T-helper 17 cell (primary cell): ENCODE data around the gene ARID4B. TPM values are rescaled to one million over a fixed set of nuclear protein-coding genes. Genes with fewer than 3 reads are reported as not detected.
A peak's percentile ranks its signal among the peaks of the same experiment; 100 is the strongest.
"Not testable (repeated sequence)": the region's sequence is repeated elsewhere in the genome, so short reads cannot be mapped to it uniquely, and the experiment has no call there.

Source experiments
- ATAC-seq: fragments of 150-1000 bp; cut with Tn5 transposase; 2 replicates; pipeline ENCODE4 v1.10.0; 2021; ENCODE audit warnings: mild to moderate bottlenecking, moderate library complexity
- DNase-seq, 3 donors: peaks; one replicate each; pipeline versions ENCODE4 v3.0.0 to v3.0.0-alpha.2; 2020 to 2021
- H3K9me3 ChIP-seq: one replicate; pipeline ENCODE4 v1.7.0; 2013; ENCODE audit warnings: low read length, mild to moderate bottlenecking; ENCODE audit not compliant: control insufficient read depth, poor library complexity, severe bottlenecking
- H3K27ac Mint-ChIP-seq: one replicate; pipeline ENCODE4 v1.8.0; 2022; ENCODE audit warnings: mild to moderate bottlenecking, moderate library complexity, mixed read lengths
- H3K27me3 Mint-ChIP-seq: one replicate; pipeline ENCODE4 v1.8.0; 2022; ENCODE audit warnings: mixed read lengths
- H3K36me3 Mint-ChIP-seq: one replicate; pipeline ENCODE4 v1.8.0; 2022; ENCODE audit warnings: low read depth, mixed read lengths
- H3K4me1 Mint-ChIP-seq: one replicate; pipeline ENCODE4 v1.8.0; 2022; ENCODE audit warnings: mild to moderate bottlenecking, mixed read lengths
- H3K4me3 Mint-ChIP-seq: one replicate; pipeline ENCODE4 v1.8.0; 2022; ENCODE audit warnings: mild to moderate bottlenecking, moderate library complexity, mixed read lengths
- total RNA-seq, 4 donors: library from RNA in 2 of 4; stranded (reverse) in 2 of 4; gene quantifications; one replicate each; pipeline ENCODE4 v1.2.3 and lab custom pipeline; 2022 to 2026

ARID4B gene, protein sequence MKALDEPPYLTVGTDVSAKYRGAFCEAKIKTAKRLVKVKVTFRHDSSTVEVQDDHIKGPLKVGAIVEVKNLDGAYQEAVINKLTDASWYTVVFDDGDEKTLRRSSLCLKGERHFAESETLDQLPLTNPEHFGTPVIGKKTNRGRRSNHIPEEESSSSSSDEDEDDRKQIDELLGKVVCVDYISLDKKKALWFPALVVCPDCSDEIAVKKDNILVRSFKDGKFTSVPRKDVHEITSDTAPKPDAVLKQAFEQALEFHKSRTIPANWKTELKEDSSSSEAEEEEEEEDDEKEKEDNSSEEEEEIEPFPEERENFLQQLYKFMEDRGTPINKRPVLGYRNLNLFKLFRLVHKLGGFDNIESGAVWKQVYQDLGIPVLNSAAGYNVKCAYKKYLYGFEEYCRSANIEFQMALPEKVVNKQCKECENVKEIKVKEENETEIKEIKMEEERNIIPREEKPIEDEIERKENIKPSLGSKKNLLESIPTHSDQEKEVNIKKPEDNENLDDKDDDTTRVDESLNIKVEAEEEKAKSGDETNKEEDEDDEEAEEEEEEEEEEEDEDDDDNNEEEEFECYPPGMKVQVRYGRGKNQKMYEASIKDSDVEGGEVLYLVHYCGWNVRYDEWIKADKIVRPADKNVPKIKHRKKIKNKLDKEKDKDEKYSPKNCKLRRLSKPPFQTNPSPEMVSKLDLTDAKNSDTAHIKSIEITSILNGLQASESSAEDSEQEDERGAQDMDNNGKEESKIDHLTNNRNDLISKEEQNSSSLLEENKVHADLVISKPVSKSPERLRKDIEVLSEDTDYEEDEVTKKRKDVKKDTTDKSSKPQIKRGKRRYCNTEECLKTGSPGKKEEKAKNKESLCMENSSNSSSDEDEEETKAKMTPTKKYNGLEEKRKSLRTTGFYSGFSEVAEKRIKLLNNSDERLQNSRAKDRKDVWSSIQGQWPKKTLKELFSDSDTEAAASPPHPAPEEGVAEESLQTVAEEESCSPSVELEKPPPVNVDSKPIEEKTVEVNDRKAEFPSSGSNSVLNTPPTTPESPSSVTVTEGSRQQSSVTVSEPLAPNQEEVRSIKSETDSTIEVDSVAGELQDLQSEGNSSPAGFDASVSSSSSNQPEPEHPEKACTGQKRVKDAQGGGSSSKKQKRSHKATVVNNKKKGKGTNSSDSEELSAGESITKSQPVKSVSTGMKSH (N-terminal part only)
- total RNA-seq: 100 to 1,000 TPM; 163 to 182 TPM
- total RNA-seq (lab: John Stamatoyannopoulos, UW): 251 to 306 reads per million in 2 donors

DNA sequence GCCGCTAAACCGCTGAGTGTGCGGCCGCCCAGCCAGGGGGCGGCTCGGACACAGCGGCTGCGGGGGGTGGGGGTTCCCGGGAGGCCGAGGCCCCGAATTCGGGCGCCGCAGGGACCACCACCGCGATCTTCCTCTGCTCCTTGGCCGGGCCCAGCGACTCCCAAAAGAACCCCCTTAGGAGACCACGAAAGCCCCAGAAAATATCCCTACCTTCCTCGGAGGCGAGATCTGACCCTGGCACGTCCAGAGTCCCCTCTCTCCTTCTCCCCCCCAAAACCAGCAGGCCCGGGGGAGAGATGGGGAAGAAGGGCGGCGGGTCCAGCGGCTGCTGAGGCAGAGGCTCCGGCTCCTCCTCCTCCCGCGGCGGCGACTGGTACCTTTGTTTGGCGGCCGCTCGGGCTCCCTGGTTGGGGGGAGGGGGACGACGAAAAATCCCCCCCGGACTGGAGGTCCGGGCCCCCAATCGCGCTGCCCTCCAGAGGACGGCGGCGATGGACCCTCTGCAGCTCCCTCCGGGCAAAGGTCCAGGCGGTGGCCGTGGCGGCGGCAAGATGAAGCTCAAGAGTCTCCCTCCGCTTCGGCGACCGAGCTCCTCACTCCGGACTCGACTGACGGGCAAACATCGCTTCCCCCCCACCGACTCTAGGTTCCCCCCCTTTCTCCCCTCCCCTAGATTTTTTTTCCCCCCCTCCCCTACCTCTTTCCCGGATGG is at the start of gene ARID4B:
Gene ARID4B (minus strand): TSS at position 621 of the 712 bp plus-strand sequence. CDS start 1,260 bp downstream, outside the sequence.
- H3K36me3 Mint-ChIP-seq: peaks cover 7% of the 10 kb centered on the region
- ATAC-seq: no peak
- peak within 1 kb of the TSS; percentile 99 for H3K4me3 Mint-ChIP-seq
- no peaks in the 10 kb centered on the region for H3K9me3 ChIP-seq
- H3K27me3 Mint-ChIP-seq: no peaks in the 10 kb centered on the region
- no peak within 1 kb of the TSS for H3K27ac Mint-ChIP-seq
- peaks cover 31% of the 10 kb centered on the region for H3K4me1 Mint-ChIP-seq
- peak in 2 of 3 donors; percentile 50 to 54 for DNase-seq

DNA sequence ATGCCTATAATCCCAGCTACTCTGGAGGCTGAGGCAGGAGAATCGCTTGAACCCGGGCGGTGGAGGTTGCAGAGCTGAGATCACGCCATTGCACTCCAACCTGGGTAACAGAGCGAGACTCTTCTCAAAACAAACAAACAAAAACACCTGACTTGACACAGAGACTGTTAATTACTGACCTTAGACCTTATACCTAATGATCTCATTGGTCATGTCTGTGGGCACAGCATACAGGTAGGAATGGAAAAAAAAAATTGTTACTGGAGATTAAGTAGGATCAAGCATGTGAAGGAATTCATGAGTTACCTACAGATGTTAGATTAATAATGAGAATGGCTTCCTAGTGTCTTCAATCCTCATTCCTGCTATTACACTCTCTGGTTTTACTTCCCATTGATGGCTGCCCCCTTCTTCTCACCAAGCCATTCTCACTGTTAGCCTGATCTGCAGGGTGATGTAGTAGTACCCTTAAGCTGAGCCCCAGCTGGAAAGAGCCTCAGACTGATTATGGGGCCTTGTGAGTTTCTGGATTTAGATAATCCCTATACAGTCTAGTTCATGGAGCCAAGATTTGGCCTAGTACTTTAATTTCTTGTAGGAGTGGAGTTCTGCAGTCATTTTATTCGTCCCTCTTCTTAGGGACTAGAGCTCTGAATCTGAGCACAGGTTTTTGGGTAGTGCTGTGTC is 48.1 kb upstream of the ARID4B start:
- ATAC-seq (no peak), DNase-seq (no peak)
- Mint-ChIP-seq H3K27ac (no peak overlapping the region), H3K27me3 (no peaks in the 10 kb centered on the region), H3K36me3 (peaks cover 4% of the 10 kb centered on the region), H3K4me3 (no peak overlapping the region), H3K4me1 (peaks cover 20% of the 10 kb centered on the region)
- H3K9me3 ChIP-seq: no peaks in the 10 kb centered on the region

DNA sequence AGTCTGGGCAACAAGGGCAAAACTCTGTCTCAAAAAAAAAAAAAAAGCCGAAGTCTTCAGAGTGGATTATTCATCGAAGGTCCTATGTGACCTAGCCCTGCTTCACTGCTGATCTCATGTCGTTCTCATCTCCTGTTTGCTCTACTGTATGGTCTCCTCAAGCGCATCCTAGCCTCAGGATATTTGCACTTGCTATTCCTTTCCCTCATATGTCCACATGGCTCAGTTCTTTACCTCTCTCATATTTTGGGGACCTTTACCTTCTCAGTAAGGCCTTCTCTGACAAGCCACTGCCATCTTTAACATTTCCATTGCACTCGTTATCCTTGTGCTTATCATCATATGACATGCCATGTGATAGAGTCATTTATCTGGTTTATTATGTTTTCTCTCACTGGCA is 41.8 kb upstream of the ARID4B start:
- ATAC-seq (no peak), DNase-seq (no peak)
- Mint-ChIP-seq H3K27ac (peak overlapping the region; percentile 93), H3K4me3 (no peak overlapping the region), H3K4me1 (peaks cover 29% of the 10 kb centered on the region), H3K36me3 (peaks cover 2% of the 10 kb centered on the region), H3K27me3 (no peaks in the 10 kb centered on the region)
- no peaks in the 10 kb centered on the region for H3K9me3 ChIP-seq

DNA sequence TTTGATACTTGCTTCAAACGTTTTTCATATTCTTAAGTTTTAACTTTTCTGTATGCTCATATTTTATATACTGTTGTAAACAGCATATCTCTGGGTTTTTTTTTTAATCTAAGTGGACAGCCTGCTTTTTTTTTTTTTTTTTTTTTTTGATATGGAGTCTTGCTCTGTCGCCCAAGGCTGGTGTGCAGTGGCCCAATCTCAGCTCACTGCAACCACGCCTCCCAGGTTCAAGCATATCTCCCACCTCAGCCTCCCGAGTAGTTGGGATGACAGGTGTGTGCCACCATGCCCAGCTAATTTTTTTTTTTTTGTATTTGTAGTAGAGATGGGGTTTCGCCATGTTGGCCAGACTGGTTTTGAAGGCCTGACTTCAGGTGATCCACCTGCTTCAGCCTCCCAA is 40.4 kb upstream of the ARID4B start:
- H3K4me1 Mint-ChIP-seq: peaks cover 27% of the 10 kb centered on the region
- no peaks in the 10 kb centered on the region for H3K9me3 ChIP-seq
- H3K27ac Mint-ChIP-seq: peak overlapping the region; percentile 93
- H3K27me3 Mint-ChIP-seq: no peaks in the 10 kb centered on the region
- DNase-seq (no peak), ATAC-seq (no peak)
- peak overlapping the region; percentile 97 for H3K4me3 Mint-ChIP-seq
- H3K36me3 Mint-ChIP-seq: no peaks in the 10 kb centered on the region

DNA sequence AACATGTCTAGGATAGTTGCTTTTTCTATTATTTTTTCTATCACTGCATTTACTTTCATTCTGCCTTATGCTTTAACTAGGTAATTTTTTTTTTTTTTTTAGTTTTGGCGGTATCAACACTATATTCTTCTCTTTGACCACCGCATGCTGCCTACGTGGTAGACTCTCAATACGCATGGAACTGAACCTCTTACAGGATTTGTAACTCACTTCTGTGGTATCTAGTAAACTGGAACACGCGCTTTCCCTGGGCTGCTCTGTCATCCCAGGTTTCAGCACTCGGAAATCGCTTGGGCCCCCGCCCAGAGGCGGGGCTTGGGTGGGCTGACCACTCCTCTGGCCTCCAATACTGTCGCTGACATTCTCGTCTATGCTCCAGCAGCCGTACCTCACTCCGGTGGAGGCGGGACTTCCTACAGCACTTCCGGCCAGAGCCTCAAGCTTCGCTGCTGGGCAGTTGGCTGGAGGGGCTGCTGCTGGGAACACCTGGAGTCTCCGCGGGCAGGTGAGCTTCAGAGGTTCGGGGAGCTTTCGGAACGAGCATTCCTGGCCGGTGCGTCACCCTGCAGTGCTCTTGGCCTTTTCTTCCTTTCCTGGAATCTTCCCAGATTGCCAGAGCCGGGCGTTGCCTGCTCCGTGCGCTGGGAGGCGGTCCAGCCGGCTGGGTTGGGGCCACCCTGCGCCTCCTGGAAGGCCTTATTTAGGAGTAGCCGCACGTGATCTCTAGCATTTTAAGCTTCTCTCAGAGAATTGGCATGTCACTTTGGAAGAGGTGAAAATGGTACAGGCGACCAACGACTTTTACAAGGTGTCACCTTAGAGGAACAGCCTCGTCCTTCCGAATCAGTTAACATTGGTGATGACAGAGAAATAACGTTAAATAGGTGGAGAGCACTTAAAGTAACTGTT is 39.3 kb upstream of the ARID4B start, which contains the start of gene TBCE:
Gene TBCE (plus strand): TSS at position 428 of the 909 bp plus-strand sequence. CDS start 12,623 bp downstream, outside the sequence.
- DNase-seq: peak; percentile 59 to 72 (median 67)
- Mint-ChIP-seq H3K4me1 (peaks cover 23% of the 10 kb centered on the region), H3K4me3 (peak within 1 kb of the TSS; percentile 97), H3K27ac (peak within 1 kb of the TSS; percentile 93), H3K36me3 (no peaks in the 10 kb centered on the region), H3K27me3 (no peaks in the 10 kb centered on the region)
- peak; percentile 99 for ATAC-seq
- no peaks in the 10 kb centered on the region for H3K9me3 ChIP-seq

DNA sequence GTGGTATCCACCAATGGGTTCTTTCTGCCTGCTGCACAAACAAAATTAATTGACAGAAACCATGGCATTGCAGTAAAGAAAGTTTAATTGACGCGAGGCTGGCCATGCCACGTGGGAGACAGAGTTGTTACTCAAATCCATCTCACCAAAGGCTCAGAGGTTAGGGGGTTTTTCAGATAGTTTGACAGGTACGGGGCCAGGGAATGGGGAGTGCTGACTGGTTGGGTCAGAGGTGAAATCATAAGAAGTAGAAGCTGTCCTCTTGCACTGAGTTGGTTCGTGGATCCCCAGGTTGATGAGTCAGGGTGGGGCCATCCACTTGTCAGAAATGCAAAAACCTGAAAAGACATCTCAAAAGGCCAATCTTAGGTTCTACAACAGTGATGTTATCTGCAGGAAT is 38.3 kb upstream of the ARID4B start:
- no peak for ATAC-seq
- DNase-seq: no peak
- no peaks in the 10 kb centered on the region for H3K27me3 Mint-ChIP-seq
- H3K9me3 ChIP-seq: no peaks in the 10 kb centered on the region
- no peak overlapping the region for H3K27ac Mint-ChIP-seq
- peaks cover 25% of the 10 kb centered on the region for H3K4me1 Mint-ChIP-seq
- peak overlapping the region; percentile 97 for H3K4me3 Mint-ChIP-seq
- no peaks in the 10 kb centered on the region for H3K36me3 Mint-ChIP-seq

DNA sequence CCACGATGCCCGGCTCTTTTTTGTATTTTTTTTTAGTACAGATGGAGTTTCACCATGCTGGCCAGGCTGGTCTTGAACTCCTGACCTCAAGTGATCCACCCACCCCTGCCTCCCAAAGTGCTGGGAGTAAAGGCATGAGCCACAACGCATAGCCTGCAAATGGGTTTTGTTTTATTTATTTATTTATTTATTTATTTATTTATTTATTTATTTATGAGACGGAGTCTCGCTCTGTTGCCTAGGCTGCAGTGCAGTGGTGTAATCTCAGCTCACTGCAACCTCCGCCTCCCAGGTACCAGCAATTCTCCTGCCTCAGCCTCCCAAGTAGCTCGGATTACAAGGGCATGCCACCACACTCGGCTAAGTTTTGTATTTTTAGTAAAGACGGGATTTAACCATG is 36.2 kb upstream of the ARID4B start:
- ATAC-seq, H3K27ac Mint-ChIP-seq, H3K36me3 Mint-ChIP-seq, H3K27me3 Mint-ChIP-seq, H3K4me3 Mint-ChIP-seq, H3K9me3 ChIP-seq, DNase-seq: not testable (repeated sequence)
- H3K4me1 Mint-ChIP-seq: peaks cover 25% of the 10 kb centered on the region

DNA sequence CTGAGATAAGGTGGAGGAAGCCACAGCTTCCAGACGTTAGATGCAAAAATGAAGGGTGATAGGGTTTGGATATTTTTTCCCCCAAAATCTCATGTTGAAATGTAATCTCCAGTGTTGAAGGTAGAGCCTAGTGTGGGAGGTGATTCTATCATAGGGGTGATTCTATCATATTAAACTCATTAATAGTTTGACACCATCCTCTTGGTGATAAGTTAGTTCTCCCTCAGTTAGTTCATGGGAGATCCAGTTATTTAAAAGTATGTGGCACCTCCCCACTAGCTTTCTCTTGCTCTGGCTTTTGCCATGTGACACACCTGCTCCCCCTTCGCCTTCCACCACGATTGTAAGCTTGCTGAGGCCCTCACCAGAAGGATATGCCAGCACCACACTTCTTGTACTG is 30.9 kb upstream of the ARID4B start:
- Mint-ChIP-seq H3K27me3 (no peaks in the 10 kb centered on the region), H3K4me3 (no peak overlapping the region), H3K27ac (no peak overlapping the region), H3K36me3 (no peaks in the 10 kb centered on the region), H3K4me1 (peaks cover 16% of the 10 kb centered on the region)
- ATAC-seq (no peak), DNase-seq (no peak)
- no peaks in the 10 kb centered on the region for H3K9me3 ChIP-seq

DNA sequence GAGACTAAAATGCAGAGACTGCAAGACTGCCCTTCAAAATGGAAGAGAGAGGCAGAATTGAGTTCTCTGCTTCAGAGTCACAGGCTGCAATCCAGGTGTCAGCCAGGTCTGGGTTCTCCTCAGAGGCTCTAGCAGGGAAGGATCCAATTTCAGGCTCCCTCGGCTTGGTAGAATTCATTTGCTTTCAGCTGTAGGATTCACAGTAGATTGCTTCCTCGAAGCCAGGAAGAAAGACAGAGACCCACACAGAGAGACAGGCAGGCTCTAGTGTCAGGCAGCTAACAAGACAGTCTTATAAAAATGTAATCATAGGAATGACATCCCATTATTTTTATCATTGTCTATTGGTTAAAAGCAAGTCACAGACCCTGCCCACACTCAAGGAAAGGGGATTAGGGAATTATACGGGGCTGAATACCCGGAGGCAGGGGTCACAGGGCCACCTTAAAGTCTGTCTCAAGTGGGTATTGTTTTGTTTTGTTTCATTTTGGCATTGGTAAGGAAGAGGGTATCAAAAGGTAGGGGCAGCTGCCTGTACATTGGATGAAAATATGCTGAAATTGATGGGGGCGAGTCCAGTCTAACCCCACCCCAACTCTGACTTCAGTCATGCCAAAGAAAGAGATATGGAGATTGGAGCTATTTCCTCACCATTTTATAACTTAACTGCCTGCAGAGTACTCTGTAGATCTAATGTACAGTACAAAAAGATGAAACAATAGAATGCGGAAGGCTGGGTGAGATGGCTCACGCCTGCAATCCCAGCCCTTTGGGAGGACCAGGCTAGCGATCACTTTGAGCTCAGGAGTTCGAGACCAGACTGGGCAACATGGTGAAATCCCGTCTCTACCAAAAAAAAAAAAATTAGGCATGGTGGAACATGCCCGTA is 29.8 kb upstream of the ARID4B start:
- H3K4me1 Mint-ChIP-seq: peaks cover 16% of the 10 kb centered on the region
- no peak overlapping the region for H3K27ac Mint-ChIP-seq
- H3K4me3 Mint-ChIP-seq: no peak overlapping the region
- no peaks in the 10 kb centered on the region for H3K36me3 Mint-ChIP-seq
- ATAC-seq (no peak), DNase-seq (no peak)
- no peaks in the 10 kb centered on the region for H3K9me3 ChIP-seq
- H3K27me3 Mint-ChIP-seq: no peaks in the 10 kb centered on the region

DNA sequence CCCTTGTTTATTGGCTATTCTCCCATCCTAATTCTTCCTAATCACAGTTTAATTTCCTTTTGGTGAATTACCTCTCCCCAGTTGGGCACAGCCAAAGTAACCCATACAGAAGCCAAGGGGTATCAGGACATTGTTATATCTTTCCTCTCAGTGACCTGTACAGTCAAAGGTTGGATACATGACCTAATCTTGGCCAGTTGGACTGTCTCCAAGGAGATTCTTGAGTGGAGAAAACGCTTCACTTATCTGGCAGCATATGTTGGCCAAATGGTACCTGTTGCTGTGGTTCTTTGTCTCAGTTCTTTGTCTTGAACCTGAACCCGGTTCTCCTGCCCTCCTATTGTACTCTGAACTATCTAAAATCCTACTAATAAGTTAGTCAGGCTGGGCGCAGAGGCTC is 23.9 kb upstream of the ARID4B start:
- Mint-ChIP-seq H3K4me3 (no peak overlapping the region), H3K4me1 (peaks cover 3% of the 10 kb centered on the region), H3K27me3 (no peaks in the 10 kb centered on the region), H3K36me3 (no peaks in the 10 kb centered on the region), H3K27ac (no peak overlapping the region)
- H3K9me3 ChIP-seq: no peaks in the 10 kb centered on the region
- DNase-seq (no peak), ATAC-seq (no peak)

DNA sequence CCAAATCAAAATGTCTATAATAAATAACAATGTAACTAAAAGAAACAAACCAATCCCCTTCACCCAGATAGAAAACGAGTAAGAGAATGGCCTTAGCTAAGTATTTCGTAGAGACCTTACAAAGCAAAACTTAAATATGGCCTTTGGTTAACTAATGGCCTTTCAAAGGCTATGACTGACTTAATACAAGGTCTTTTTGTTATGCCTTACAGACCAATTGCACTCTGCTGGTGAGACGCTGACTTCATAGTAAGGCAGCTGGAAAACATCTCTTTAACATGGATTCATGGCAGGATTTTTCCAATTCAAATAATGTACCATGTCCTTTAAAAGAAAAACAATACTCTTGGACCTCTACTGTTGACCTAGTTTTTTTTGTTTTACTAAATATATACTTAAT is 23.5 kb upstream of the ARID4B start:
- H3K27ac Mint-ChIP-seq: no peak overlapping the region
- H3K4me3 Mint-ChIP-seq: no peak overlapping the region
- H3K9me3 ChIP-seq: no peaks in the 10 kb centered on the region
- H3K27me3 Mint-ChIP-seq: no peaks in the 10 kb centered on the region
- no peak for ATAC-seq
- H3K36me3 Mint-ChIP-seq: no peaks in the 10 kb centered on the region
- H3K4me1 Mint-ChIP-seq: peaks cover 3% of the 10 kb centered on the region
- DNase-seq: no peak
